Measurements from ENCODE around the gene ZNF232. TPM values are rescaled to one million over a fixed set of nuclear protein-coding genes. Genes with fewer than 3 reads are reported as not detected.
"Not testable (repeated sequence)": the region's sequence is repeated elsewhere in the genome, so short reads cannot be mapped to it uniquely, and the experiment has no call there.

The ZNF232 gene
- 6.3 and 6.5 TPM in 2 replicates for total RNA-seq
- 5.9 TPM for polyA plus RNA-seq (2012)

DNA sequence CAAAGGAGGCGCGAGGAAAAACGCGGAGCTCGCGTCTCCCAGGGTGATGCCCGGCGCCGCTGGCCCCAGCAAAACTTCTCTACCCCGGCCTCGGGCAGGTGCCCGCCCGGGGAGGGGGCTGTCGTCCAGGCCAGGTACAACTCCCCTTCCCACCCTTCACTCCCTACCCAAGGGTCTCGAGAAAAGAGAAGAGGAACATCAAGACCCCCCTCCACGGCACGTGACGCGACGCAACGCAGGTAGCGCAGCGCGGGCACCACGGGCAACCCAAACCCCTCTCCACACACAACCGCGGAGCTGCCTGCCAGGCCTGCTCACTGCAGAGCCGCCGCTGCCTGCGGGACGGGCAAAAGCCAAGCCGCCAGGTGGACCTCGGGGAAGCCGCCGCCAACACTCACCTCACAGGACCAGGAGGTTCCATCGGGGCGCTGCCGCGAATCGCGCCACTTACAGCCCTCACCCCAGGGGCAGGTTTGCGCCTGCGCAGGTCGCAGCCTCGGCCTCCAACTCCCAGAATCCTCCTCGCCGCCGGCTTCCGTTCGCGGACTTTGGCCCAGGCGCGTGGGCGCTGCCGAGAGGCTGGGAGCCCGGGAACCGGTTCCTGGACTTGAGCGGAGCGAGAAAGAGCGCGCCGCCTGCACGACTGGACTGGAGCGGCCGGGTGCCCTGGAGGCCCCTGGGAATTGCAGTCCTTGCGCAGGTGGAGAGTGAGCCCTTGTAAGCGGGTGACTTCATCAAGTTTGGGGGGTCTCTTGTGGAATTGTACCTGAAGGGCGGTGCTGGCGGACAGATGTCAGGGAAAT lies at the start of gene ZNF232:
Gene ZNF232 (minus strand): TSS at position 477 of the 803 bp plus-strand sequence. CDS start 56 bp downstream, at position 421.
- peak; percentile 96 for DNase-seq (ENCODE audit: low read depth)

DNA sequence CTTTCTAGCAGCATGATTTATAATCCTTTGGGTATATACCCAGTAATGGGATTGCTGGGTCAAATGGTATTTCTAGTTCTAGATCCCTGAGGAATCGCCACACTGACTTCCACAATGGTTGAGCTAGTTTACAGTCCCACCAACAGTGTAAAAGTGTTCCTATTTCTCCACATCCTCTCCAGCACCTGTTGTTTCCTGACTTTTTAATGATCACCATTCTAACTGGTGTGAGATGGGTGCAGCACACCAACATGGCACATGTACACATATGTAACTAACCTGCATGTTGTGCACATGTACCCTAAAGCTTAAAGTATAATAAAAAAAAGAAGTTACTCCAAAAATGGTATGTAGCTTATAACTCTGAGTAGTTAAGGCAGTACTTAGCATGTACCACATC lies 49.0 kb upstream of the ZNF232 start:
- DNase-seq (ENCODE audit: low read depth), result not testable (repeated sequence)

DNA sequence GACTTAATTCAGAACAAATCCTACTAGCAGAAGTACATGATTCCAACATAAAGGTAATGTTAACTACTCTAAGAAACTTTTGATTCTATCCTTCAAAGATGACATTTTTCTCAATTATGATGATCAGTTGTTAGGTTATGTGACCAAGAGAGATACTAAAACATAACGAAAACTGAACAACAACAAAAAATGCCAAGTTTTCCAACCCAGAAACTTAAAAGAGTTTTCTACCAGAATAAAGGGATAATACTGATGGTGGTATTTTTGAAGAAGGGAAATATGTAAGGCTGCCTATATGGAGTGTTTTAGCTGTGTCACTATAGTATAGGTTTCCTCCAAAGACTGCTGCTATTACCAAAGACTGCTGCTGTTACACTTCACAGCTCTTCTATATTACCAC lies 34.4 kb upstream of the ZNF232 start:
- DNase-seq (ENCODE audit: low read depth), result not testable (repeated sequence)

DNA sequence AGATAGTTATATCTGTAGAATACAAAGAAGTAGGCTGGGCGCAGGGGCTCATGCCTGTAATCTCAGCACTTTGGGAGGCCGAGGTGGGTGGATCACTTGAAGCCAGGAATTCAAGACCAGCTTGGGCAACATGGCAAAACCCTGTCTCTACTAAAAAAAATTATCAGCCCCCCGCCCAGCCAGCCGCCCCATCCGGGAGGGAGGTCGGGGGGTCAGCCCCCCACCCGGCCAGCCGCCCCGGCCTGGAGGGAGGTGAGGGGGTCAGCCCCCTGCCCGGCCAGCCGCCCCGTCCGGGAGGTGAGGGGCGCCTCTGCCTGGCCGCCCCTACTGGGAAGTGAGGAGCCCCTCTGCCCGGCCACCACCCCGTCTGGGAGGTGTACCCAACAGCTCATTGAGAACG lies 31.2 kb upstream of the ZNF232 start:
- not testable (repeated sequence) for DNase-seq (ENCODE audit: low read depth)

DNA sequence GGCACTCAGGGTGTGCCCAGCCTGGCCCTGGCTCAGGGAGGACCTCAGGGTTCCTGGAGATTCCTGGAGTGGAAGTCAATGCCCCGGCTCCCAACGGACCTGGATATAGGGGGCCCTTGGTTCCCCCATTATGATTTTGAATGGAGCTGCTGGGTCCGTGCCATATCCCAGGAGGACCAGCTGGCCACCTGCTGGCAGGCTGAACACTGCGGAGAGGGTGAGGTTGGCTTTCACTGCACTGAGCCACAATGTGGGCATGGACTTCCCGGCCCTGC lies 27.7 kb upstream of the ZNF232 start:
- no peak for DNase-seq (ENCODE audit: low read depth)

DNA sequence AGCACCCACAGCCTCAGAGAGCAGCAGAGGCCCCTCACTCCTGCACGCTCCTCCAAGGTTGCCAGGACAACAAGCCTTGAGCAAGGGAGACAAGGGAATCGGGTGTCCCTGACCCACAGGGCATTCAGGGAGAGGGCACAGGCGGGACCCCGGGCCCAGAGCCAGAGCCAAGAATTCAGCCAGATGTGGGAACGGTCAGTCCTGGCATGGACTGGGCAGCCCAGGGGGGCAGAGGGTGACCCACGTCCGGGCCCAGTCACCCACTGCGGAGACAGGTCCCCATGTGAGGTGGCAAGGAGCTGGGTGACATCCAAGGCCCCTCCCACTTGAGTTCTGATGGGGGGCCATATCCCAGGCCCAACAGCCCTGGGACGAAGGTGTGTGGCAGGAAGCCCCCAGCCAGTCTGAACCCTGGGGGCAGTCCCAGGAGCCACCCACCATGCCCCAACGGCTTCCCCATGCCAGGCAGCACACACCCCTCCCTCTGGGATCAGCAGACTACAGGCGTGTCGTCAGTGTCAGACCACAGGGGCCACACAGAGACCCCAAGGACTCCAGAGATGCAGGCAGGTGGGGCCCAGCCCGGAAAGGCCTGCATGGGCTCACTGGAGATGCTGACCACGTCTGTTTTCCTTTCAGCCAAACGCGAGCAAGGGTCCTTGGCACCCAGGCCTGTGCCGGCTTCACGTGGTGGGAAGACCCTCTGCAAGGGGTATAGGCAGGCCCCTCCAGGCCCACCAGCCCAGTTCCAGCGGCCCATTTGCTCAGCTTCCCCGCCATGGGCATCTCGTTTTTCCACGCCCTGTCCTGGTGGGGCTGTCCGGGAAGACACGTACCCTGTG lies 27.2 kb upstream of the ZNF232 start:
- DNase-seq (ENCODE audit: low read depth), result no peak

DNA sequence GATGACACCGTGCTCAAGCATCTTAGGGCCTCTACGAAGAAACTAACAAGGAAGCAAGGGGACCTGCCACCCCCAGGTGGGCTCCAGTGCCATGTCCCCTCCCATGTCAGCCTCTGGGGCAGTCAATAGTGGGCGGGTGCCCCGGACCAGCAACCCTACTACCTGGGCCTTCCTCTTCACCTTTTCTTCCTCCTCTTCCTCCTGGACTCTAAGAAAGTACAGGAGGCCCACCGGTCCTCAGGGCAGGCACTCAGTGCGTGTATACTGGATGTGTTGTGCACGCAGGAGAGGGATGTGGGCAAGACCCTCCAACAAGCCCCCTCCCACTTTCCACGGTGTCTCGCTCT lies 26.5 kb upstream of the ZNF232 start:
- DNase-seq (ENCODE audit: low read depth), result not testable (repeated sequence)

DNA sequence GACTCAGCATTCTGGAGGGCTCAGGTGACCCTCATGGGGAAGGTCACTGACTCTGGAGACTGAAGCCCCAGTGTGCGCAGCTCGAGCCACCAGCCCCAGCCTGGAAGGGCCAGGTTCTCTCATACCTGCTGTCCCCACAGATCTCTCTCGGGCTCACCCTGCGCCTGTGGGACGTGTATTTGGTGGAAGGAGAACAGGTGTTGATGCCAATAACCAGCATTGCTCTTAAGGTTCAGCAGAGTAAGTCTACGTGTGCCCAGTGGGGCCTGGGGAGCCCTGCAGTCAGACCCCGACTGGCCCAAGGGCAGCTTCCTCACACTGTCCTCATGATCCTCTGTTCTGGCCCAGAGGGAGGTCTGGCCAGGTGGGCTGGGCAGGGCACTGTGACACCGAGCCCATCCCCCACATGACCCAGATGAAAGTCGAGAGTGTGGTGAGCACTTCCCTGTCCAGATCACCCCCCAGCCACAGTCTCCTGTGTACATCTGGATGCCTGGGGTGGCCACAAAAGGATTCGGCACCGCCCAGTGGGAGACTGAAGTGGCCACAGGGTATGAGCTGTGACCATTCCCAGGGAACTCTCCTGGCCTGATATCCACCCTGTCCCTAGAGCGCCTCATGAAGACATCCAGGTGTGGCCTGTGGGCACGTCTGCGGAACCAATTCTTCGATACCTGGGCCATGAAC lies 26.0 kb upstream of the ZNF232 start:
- not testable (repeated sequence) for DNase-seq (ENCODE audit: low read depth)

DNA sequence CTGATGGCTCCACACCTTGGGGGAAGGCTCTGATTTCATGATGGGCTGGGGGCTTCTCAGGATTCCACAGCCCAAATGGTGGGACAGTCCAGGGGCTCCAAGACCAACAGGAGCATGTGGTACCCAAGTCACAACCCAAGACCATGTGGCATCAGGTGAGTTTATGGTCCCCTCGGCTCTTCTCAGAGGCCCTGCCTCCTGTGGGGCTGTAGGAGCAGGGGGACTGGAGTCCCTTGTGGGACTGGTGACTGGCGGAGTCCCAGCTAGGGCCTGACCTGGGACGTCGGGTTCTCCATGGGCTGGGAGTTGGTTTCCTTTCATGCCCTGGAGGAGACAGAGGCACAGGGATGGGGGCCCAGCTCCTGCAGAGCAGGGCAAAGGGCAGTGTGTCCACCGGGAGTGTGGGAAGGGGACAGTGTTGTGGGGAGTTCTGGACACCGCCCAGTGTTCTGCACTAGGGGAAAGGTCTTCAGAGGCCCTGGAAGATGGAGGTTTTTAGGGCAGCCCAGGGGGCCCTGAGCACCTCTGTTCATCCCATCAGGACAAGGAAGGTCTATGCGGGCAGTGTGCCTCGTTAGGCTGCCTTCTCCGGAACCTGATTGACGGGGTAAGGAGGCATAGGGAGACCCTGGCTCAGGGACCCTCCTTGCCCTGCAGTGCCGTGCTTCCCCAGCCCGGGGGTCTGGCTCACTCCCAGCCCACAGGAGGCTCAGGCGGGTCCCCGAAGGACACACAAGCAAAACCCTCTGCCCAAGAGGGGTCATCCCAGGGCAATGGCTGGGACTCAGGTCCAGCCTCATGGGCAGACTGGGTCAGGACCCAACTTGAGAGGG lies 25.1 kb upstream of the ZNF232 start:
- not testable (repeated sequence) for DNase-seq (ENCODE audit: low read depth)

DNA sequence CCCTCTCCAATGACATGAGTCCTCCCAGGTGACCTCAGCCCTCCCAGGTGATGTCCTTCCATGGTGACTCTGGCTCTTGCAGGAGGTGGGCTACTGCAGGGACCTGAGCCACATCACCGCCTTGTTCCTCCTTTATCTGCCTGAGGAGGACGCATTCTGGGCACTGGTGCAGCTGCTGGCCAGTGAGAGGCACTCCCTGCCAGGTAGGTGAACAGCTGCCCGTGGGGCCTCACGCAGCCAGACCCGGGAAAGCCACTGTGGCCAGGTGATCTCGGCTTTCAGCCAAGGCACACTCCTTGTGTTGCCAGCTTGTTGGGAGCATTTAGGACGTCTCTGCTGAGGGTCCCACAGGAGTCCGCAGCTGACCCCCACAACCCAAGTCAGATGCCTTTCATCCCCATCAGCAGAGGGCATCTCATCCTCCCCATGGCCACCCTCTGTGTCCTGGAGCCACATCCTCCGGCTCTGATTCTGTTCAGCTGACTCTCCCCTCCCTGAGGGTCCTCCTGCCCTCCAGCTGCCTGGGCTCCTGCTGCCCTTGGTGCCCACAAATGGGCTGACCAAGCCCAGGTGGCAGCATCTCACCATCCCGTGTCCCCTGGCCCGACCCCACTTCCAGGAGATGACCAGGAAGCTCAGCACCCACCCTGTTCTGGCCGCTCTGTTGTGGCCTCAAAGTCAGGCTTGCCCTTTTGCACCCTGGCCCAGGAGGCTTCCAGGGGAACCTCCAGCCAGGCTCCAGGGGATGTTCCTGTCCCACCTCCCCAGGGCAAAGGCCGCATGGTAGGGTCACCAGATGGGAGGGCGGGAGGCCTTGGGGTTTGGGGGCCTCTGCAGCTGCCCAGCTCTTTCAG lies 24.3 kb upstream of the ZNF232 start:
- DNase-seq (ENCODE audit: low read depth), result no peak

DNA sequence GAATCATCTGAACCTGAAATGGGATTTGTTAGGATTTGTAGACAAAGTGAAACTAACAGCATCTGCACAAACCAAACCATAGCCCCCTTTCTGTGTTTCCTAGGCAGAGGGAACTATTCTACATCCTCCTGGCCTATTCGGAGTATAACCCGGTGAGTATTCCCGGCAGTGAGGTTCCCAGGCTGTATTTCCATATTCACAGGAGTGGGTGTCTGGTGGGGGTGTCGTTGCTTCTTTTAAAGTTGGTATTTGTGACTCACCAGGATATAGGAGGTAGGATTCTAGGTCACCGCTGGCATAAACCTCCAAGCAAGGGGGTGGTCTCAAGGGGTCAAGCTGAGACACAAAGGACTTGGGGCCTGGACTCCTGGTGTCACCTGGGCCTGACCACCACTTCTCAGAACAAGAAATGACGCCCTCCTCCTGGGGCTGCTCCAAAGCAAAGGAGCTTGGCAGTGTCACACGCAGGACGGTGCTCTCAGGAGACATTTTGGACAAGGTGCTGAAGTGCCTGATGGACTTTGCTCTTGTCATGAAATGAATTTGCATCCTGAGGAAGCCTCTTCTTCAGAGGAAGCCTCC lies 23.5 kb upstream of the ZNF232 start:
- not testable (repeated sequence) for DNase-seq (ENCODE audit: low read depth)

DNA sequence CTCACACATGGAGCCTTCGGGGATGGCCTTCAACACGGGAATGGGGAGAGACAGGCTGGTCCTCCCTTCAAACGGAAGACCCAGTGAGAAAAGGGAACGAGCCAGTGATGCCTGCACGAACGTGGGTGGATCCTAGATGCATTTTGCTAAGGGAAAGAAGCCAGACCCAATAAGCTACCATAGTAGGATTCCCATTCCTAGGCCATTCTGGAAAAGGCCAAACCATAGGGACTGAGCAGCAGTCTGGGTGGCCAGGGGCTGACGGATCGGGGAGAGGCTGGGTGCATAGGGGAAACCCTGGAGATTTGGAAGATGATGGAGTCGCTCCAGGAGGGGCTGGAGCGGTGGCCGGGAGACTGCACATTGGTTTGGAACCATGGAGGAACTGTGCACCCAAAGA lies 22.9 kb upstream of the ZNF232 start:
- not testable (repeated sequence) for DNase-seq (ENCODE audit: low read depth)

DNA sequence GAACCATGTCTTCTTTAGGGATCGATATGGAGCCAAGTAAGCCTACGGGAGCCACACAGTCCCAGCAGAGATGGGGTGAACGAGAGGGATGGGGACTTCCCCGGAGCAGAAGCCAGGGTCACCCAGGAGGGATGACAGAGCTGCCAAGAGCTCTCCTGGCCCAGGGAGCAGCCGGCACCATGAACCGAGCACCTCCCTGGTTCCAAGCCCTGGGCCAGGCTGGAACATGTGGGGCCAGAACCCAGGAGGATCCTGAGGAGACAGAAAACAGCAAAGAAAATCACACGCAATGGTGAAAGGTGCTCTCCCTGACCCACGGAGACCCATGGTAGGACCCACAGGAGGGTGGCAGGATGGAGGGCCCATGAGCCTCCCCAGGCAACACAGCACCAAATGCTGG lies 22.3 kb upstream of the ZNF232 start:
- not testable (repeated sequence) for DNase-seq (ENCODE audit: low read depth)

DNA sequence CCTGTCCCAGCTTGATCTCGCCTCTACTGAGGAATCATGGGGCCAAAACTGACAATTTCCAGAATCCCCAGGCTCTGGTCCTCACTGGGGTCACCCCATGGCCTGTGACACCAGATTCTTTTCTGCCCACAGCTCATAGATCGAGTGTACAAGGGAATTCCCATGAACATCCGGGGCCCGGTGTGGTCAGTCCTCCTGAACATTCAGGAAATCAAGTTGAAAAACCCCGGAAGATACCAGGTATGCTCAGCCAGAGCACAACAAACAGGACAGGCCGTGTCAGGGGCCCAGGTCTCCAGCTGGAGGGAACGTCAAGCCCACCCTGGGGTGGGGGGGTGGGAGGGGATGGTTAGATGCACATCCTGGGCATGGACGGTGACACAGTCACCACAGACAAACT lies 21.6 kb upstream of the ZNF232 start:
- DNase-seq (ENCODE audit: low read depth), result no peak

DNA sequence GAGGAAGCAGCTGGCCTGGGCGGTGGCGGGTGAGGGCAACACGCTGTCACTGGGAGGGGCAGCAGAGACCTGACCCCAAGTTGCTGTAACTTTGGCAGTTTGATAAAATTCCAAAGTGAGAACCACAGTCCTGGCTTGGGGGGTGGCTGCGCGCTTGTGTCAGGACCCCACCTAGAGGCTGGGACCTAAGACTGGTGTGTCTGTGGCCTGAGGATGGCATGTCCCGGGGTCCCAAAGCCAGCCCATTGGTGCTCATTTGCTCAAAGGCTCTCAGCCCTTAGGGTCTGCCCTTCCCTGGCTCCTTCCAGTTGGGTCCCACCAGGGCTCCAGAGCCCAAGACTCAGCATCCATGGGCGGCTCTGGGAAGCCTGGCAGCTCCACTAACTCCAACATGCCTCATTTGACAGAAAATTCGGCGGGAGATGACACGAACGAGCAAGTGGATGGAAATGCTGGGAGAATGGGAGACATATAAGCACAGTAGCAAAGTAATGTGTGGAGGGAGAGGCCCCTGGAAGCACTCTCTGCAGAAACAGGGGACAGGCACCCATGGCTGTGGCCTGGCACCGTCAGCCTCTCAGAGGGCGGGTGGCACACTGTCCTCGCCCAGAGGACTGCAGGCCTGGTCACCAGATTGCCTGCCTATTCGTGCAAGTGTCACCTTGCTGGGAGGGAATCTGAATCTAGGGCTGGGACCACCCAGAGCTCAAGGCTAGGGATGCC lies 21.0 kb upstream of the ZNF232 start:
- DNase-seq (ENCODE audit: low read depth), result not testable (repeated sequence)

DNA sequence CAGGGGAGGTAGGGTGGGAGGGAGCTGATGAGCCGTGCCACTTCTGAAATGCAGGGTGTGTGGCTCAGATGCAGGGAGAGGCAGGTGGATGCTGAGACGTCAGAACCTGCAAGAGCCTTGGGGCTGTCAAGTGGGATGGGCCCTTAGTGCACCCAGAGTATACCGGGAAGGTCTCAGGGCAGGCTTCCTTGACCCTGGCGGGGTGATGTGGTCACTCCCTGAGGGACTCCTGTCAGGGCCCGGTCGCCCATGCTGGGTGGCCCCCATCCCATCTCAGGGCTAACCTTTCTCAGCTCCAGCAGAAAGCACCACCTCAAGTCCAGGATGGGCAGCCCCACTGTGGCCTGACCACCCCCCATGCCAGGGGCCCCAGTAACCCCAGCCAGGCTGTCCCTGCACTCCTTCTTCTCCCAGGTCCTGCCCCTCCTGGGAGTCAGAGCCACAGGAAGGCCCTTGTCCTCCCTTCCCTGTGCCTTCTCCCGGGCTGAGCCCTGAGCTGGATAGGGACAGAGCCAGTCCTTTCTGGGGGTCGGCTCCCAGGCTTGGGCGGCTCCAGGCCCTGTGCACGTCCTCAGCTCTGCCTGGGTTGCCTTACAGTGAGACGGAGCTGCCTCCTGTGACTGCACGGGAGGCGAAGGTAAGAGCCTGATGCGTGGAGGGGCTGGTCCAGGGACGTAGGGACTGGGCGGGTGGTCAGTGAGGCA lies 20.3 kb upstream of the ZNF232 start:
- not testable (repeated sequence) for DNase-seq (ENCODE audit: low read depth)

DNA sequence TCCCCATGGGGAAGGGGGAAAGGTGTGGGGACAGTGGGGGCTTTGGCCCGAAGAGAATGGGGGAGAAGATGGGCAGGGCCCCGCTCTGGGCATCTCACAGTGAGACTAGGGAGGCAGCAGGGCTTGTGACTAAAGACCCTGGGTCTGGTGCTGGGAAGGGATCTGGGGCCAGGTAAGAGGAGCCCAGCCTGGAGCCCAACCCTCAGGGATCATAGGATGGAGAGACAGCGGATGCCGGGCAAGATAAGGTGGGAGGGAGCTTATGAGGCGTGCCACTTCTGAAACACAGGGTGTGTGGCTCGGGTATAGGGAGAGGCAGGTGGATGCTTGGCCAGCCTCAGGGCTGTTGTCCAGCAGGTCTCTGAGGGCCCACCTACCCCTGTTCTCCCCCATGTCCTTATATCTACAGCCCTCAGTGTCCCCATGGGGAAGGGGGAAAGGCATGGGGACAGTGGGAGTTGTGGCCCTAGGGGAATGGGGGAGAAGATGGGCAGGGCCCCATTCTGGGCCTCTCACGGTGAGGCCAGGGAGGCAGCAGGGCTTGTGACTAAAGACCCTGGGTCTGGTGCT lies 19.6 kb upstream of the ZNF232 start:
- no peak for DNase-seq (ENCODE audit: low read depth)

DNA sequence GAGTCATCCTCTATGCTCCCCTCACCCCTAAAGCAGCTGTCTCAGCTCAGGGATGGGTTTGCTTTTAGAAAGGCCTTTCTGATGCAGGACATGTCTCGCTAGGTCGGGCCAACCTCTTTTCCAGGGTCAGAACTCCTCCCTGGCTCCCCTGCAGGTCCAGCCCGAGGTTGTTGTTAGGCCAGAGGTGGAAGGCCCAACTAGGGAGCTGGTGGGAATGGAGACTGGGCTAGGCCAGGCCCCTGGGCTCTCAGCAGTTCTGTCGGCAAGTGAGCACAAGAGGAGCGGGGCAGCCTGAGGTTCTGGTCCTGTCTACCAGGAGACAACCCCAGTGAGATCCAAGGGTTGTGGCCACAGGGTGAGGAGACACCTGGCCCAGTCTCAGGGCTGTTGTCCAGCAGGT lies 19.0 kb upstream of the ZNF232 start:
- not testable (repeated sequence) for DNase-seq (ENCODE audit: low read depth)
